H1 (cell line): ENCODE results near the gene TMBIM4. TPM values are rescaled to one million over a fixed set of nuclear protein-coding genes. Genes with fewer than 3 reads are reported as not detected.

Experiments used
- CTCF ChIA-PET: fragments of 300-600 bp; sonication (Branson Sonifier 250); formaldehyde crosslinking; loops from one replicate; lab custom pipeline; 2021; ENCODE audit not compliant: partially characterized antibody; lab: Charles Lee
- POLR2A ChIA-PET: fragments of 300-600 bp; sonication (Branson Sonifier 250); formaldehyde crosslinking; loops from one replicate; lab custom pipeline; 2021; ENCODE audit warnings: inconsistent platforms; ENCODE audit not compliant: partially characterized antibody; lab: Charles Lee
- DNase-seq, 2 experiments: peaks; one replicate each; pipeline versions ENCODE4 v3.0.0 to v3.0.0-alpha.2; 2010 to 2022; ENCODE audit warnings: low spot score in 2 of 2, low read depth in 1 of 2, mixed read lengths in 1 of 2
- FAIRE-seq: peaks from 2 replicates; lab custom pipeline; 2011; peaks lifted over from hg19 to GRCh38; lab: Jason Lieb, UNC
- H2AFZ ChIP-seq: 2 replicates; pipeline ENCODE4 v1.8.1; 2012; ENCODE audit warnings: low read length, inconsistent platforms
- H2AK5ac ChIP-seq: 2 replicates; pipeline ENCODE4 v1.6.1; 2013; ENCODE audit warnings: low read depth, low read length
- H2BK120ac ChIP-seq: replicated peaks from 2 replicates; pipeline ENCODE3; 2013; ENCODE audit warnings: low read depth, low read length, inconsistent platforms
- H2BK12ac ChIP-seq: 2 replicates; pipeline ENCODE4 v1.6.1; 2013; ENCODE audit warnings: low read depth, low read length
- H2BK15ac ChIP-seq: 2 replicates; pipeline ENCODE4 v1.6.1; 2013; ENCODE audit warnings: low read length
- H2BK20ac ChIP-seq: 2 replicates; pipeline ENCODE4 v1.6.1; 2013; ENCODE audit warnings: low read length
- H2BK5ac ChIP-seq: 2 replicates; pipeline ENCODE4 v1.6.1; 2013; ENCODE audit warnings: low read depth, low read length
- H3K14ac ChIP-seq: 2 replicates; pipeline ENCODE4 v1.6.1; 2013; ENCODE audit warnings: inconsistent platforms; ENCODE audit not compliant: insufficient read length
- H3K18ac ChIP-seq: 2 replicates; pipeline ENCODE4 v1.6.1; 2013; ENCODE audit warnings: low read length; ENCODE audit errors: extremely low read depth
- H3K23ac ChIP-seq: 2 replicates; pipeline ENCODE4 v1.6.1; 2013; ENCODE audit warnings: inconsistent platforms; ENCODE audit not compliant: insufficient read length
- H3K23me2 ChIP-seq: 2 replicates; pipeline ENCODE4 v1.6.1; 2013; ENCODE audit warnings: low read depth, low read length
- H3K27ac ChIP-seq: 2 replicates; pipeline ENCODE4 v1.6.1; 2011; ENCODE audit warnings: low read depth, low read length, inconsistent platforms
- H3K27me3 ChIP-seq, 4 experiments: replicated peaks in 1 of 4; 1 replicate in 1 of 4; 2 replicates in 3 of 4; pipeline versions ENCODE4 v1.6.1 to v1.8.1; 2011 to 2013; ENCODE audit warnings: low read length in 3 of 4, mild to moderate bottlenecking in 3 of 4, inconsistent platforms in 2 of 4, mixed read lengths in 2 of 4, moderate library complexity in 1 of 4; ENCODE audit not compliant: control insufficient read depth in 3 of 4, insufficient read depth in 3 of 4; ENCODE audit errors: extremely low read depth in 1 of 4
- H3K36me3 ChIP-seq, 4 experiments: 2 replicates each; pipeline versions ENCODE4 v1.6.1 to v1.8.1; 2011 to 2013; ENCODE audit warnings: mild to moderate bottlenecking in 4 of 4, low read length in 3 of 4, moderate library complexity in 2 of 4, control low read depth in 1 of 4, inconsistent platforms in 1 of 4; ENCODE audit not compliant: insufficient read depth in 4 of 4, control insufficient read depth in 2 of 4
- H3K4ac ChIP-seq: replicated peaks from 2 replicates; pipeline ENCODE3; 2013; ENCODE audit warnings: low read length, low read depth, mixed read lengths, inconsistent platforms; ENCODE audit not compliant: insufficient read length
- H3K4me1 ChIP-seq, 4 experiments: replicated peaks in 1 of 4; 1 replicate in 1 of 4; 2 replicates in 3 of 4; pipeline versions ENCODE4 v1.6.1 to v1.8.1; 2011 to 2013; ENCODE audit warnings: low read length in 3 of 4, inconsistent platforms in 2 of 4, mixed read lengths in 1 of 4; ENCODE audit not compliant: insufficient read depth in 4 of 4, control insufficient read depth in 3 of 4
- H3K4me2 ChIP-seq, 2 experiments: 2 replicates each; pipeline versions ENCODE4 v1.6.1 to v1.8.1; 2011 to 2013; ENCODE audit warnings: low read depth in 2 of 2, low read length in 2 of 2, control low read depth in 1 of 2, inconsistent platforms in 1 of 2, mild to moderate bottlenecking in 1 of 2; ENCODE audit not compliant: insufficient read depth in 1 of 2
- H3K4me3 ChIP-seq, 4 experiments: fragments of 200-600, 300-600 bp in 1 of 4; sonication (generic), shearing (Covaris generic), sonication (Bioruptor Twin) in 1 of 4; 2 replicates each; pipeline versions ENCODE4 v1.5.1 to v1.8.1; 2011 to 2016; ENCODE audit warnings: low read length in 4 of 4, low read depth in 3 of 4, control low read depth in 2 of 4, inconsistent platforms in 2 of 4, mild to moderate bottlenecking in 2 of 4, mixed read lengths in 1 of 4, moderate library complexity in 1 of 4; ENCODE audit not compliant: insufficient read depth in 2 of 4; ENCODE audit errors: extremely low read depth in 1 of 4
- H3K56ac ChIP-seq: replicated peaks from 2 replicates; pipeline ENCODE3; 2013; ENCODE audit warnings: low read depth, mild to moderate bottlenecking, mixed read lengths, low read length, inconsistent platforms; ENCODE audit not compliant: insufficient read length
- H3K79me1 ChIP-seq: 2 replicates; pipeline ENCODE4 v1.6.1; 2013; ENCODE audit warnings: low read depth, low read length, control low read depth
- H3K79me2 ChIP-seq, 2 experiments: 2 replicates each; pipeline versions ENCODE4 v1.6.1 to v1.8.1; 2012 to 2013; ENCODE audit warnings: low read length in 2 of 2, mild to moderate bottlenecking in 2 of 2, inconsistent platforms in 1 of 2; ENCODE audit not compliant: insufficient read depth in 2 of 2, control insufficient read depth in 1 of 2
- H3K9ac ChIP-seq, 4 experiments: replicated peaks in 1 of 4; 1 replicate in 1 of 4; 2 replicates in 3 of 4; pipeline versions ENCODE4 v1.6.1 to v1.8.1; 2011 to 2013; ENCODE audit warnings: low read depth in 3 of 4, low read length in 3 of 4, control low read depth in 2 of 4, mild to moderate bottlenecking in 2 of 4, moderate library complexity in 2 of 4, inconsistent platforms in 1 of 4; ENCODE audit errors: extremely low read depth in 1 of 4
- H3K9me3 ChIP-seq, 2 experiments: 2 replicates each; pipeline versions ENCODE4 v1.6.1 to v1.8.1; 2012 to 2013; ENCODE audit warnings: mild to moderate bottlenecking in 2 of 2, moderate library complexity in 2 of 2, control low read depth in 1 of 2, inconsistent platforms in 1 of 2, low read depth in 1 of 2, low read length in 1 of 2, mixed read lengths in 1 of 2; ENCODE audit not compliant: insufficient read depth in 2 of 2
- H4K20me1 ChIP-seq, 2 experiments: replicated peaks in 1 of 2; 2 replicates each; pipeline versions ENCODE3 to v1.8.1; 2011 to 2013; ENCODE audit warnings: inconsistent platforms in 2 of 2, low read length in 2 of 2, mild to moderate bottlenecking in 1 of 2; ENCODE audit not compliant: insufficient read depth in 2 of 2, control insufficient read depth in 1 of 2
- H4K5ac ChIP-seq: 2 replicates; pipeline ENCODE4 v1.6.1; 2013; ENCODE audit warnings: low read length, low read depth, mixed read lengths, inconsistent platforms; ENCODE audit not compliant: insufficient read length
- H4K8ac ChIP-seq: 2 replicates; pipeline ENCODE4 v1.8.0; 2013; ENCODE audit warnings: mild to moderate bottlenecking, moderate library complexity, low read length, inconsistent platforms; ENCODE audit not compliant: insufficient read depth; ENCODE audit errors: extremely low read depth
- H4K91ac ChIP-seq: replicated peaks from 2 replicates; pipeline ENCODE3; 2013; ENCODE audit warnings: low read length, mixed read lengths, inconsistent platforms; ENCODE audit not compliant: insufficient read length
- CTCF ChIP-seq, 3 experiments: IDR thresholded peaks; 1 replicate in 2 of 3; 2 replicates in 1 of 3; pipeline versions ENCODE4 v1.5.1 to v1.6.1; 2011; ENCODE audit warnings: low read length in 3 of 3, mild to moderate bottlenecking in 3 of 3, inconsistent platforms in 2 of 3, low read depth in 1 of 3, moderate library complexity in 1 of 3; ENCODE audit not compliant: insufficient read depth in 1 of 3; ENCODE audit errors: control extremely low read depth in 1 of 3
- KDM1A ChIP-seq: fragments of 200-600, 300-600 bp; sonication (generic); IDR thresholded peaks from 2 replicates; pipeline ENCODE4 v1.7.1; 2016; ENCODE audit warnings: mild to moderate bottlenecking, low read length, borderline replicate concordance
- POU5F1 ChIP-seq: IDR thresholded peaks from 2 replicates; pipeline ENCODE4 v1.6.1; 2011; ENCODE audit warnings: low read depth, mild to moderate bottlenecking, low read length, moderate library complexity
- RAD21 ChIP-seq, 2 experiments: IDR thresholded peaks in 1 of 2; conservative IDR thresholded peaks in 1 of 2; 2 replicates each; pipeline ENCODE4 v1.6.1; 2011; ENCODE audit warnings: low read depth in 2 of 2, low read length in 2 of 2, improper control_type of control experiment in 1 of 2, inconsistent platforms in 1 of 2, mild to moderate bottlenecking in 1 of 2, moderate library complexity in 1 of 2
- RFX5 ChIP-seq: IDR thresholded peaks from 2 replicates; pipeline ENCODE4 v1.6.1; 2011; ENCODE audit warnings: low read depth, low read length, improper control_type of control experiment, borderline replicate concordance
- RNF2 ChIP-seq: fragments of 200-900, 300-1000 bp; sonication (generic); IDR thresholded peaks from 2 replicates; pipeline ENCODE4 v1.7.1; 2016; ENCODE audit warnings: borderline replicate concordance, low read depth, mild to moderate bottlenecking, antibody characterized with exemption, low read length; ENCODE audit not compliant: poor library complexity, severe bottlenecking; ENCODE audit errors: missing control alignments
- SIRT6 ChIP-seq: IDR thresholded peaks from one replicate; pipeline ENCODE4 v1.7.1; 2012; ENCODE audit warnings: low read length, inconsistent platforms
- SP2 ChIP-seq: IDR thresholded peaks from 2 replicates; pipeline ENCODE4 v1.6.1; 2012; ENCODE audit warnings: mild to moderate bottlenecking, low read length, inconsistent platforms
- TAF1 ChIP-seq: IDR thresholded peaks from 2 replicates; pipeline ENCODE4 v1.6.1; 2011; ENCODE audit warnings: mild to moderate bottlenecking, low read depth, low read length
- TAF7 ChIP-seq: optimal IDR thresholded peaks from 2 replicates; pipeline ENCODE3; 2011; ENCODE audit warnings: low read depth, mild to moderate bottlenecking, inconsistent platforms, low read length, moderate library complexity, borderline replicate concordance
- WGBS, 2 experiments: shearing (Covaris generic) in 1 of 2; methylation state at CpG; one replicate each; pipeline versions ENCODE4 v1.1.6 to v1.1.7; 2013 to 2015; ENCODE audit warnings: low lambda C conversion rate in 2 of 2, mixed read lengths in 2 of 2, inconsistent platforms in 1 of 2, low coverage in 1 of 2, missing lambda C conversion rate in 1 of 2; ENCODE audit not compliant: insufficient replicate concordance in 2 of 2, insufficient coverage in 1 of 2, insufficient read length in 1 of 2; ENCODE audit errors: extremely low coverage in 1 of 2, missing lambda C conversion rate in 1 of 2; 5-methylcytosine and 5-hydroxymethylcytosine counted together
- polyA plus RNA-seq, 7 experiments: library from polyadenylated mRNA; depleted of rRNA in 3 of 7; stranded (reverse) in 5 of 7; unstranded in 2 of 7; fragments of >200 nt in 5 of 7; fragments of 200-250 nt in 2 of 7; gene quantifications; 1 replicate in 5 of 7; 2 replicates in 1 of 7; 4 replicates in 1 of 7; pipeline versions ENCODE4 v1.2.1 to v1.2.3, GENCODE V29; 2011 to 2013; ENCODE audit warnings: missing spikeins in 2 of 7, mixed read lengths in 2 of 7
- total RNA-seq: library from RNA; stranded (reverse); fragmentation: NEBNext Ultra II Directional; extraction: Animal tissue kit (Norgen Biotek cat#: 25700); gene quantifications from 2 replicates; pipeline ENCODE4 v1.2.1, GENCODE V29; 2021

The TMBIM4 gene
- total and polyA plus RNA-seq, 2 of the 8 experiments (the other 6 are each of a cell fraction or from before 2014, with no cell fraction given) = 12.8 to 46.6 TPM

GRCh38 chr12:66090157-66090556, 79.6 kb downstream of the TMBIM4 start:
- no peaks in the 10 kb centered on the region for H4K20me1 ChIP-seq
- no peak overlapping the region for H2BK15ac ChIP-seq
- no peaks in the 10 kb centered on the region for H3K27me3 ChIP-seq
- no peak overlapping the region for H3K4me2 ChIP-seq
- no peaks in the 10 kb centered on the region for H3K9me3 ChIP-seq
- no peak overlapping the region for H4K8ac ChIP-seq
- H3K79me1 ChIP-seq = no peaks in the 10 kb centered on the region
- H3K4me3 ChIP-seq = no peak overlapping the region
- ChIA-PET CTCF (interaction anchor here (0.7 to 1.2 kb wide), 4 partner anchors 18 to 789 kb away, joined by 3 to 4 read pairs (median 3); no protein-coding TSS in a partner anchor), POLR2A (interaction anchor here (1.6 kb wide), 1 partner anchor 28 kb away, joined by 3 read pairs; no protein-coding TSS in a partner anchor)
- no peak overlapping the region for H3K4ac ChIP-seq
- no peaks in the 10 kb centered on the region for H3K4me1 ChIP-seq
- H3K23me2 ChIP-seq = no peaks in the 10 kb centered on the region
- no peak overlapping the region for H2BK120ac ChIP-seq
- no peak overlapping the region for H2BK12ac ChIP-seq
- no peak for TF ChIP-seq SP2
- no peak for TF ChIP-seq RFX5
- no peak for TF ChIP-seq TAF1
- no peak for TF ChIP-seq SIRT6
- no peak for TF ChIP-seq TAF7
- TF ChIP-seq KDM1A = no peak
- no peak for TF ChIP-seq RAD21 (IDR thresholded peaks at IDR 0.05 in 1 of 2, conservative IDR thresholded peaks at IDR 0.05 in 1 of 2; ENCODE audit: low read depth in 2 of 2, low read length in 2 of 2)
- TF ChIP-seq POU5F1 = no peak
- TF ChIP-seq CTCF (IDR thresholded peaks at IDR 0.05; ENCODE audit: control extremely low read depth in 1 of 3, insufficient read depth in 1 of 3, low read depth in 1 of 3, low read length in 3 of 3) = no peak
- TF ChIP-seq RNF2 = no peak
- H3K14ac ChIP-seq = no peak overlapping the region
- H3K79me2 ChIP-seq = no peaks in the 10 kb centered on the region
- H3K9ac ChIP-seq = no peak overlapping the region
- no peak overlapping the region for H2AFZ ChIP-seq
- DNase-seq (no peak), FAIRE-seq (no peak)
- H3K27ac ChIP-seq = no peak overlapping the region
- H3K36me3 ChIP-seq = no peaks in the 10 kb centered on the region
- 88 to 100% methylated on average over 1 to 4 of the region's 4 CpGs for WGBS, 2 experiments
- no peak overlapping the region for H3K18ac ChIP-seq
- no peak overlapping the region for H3K56ac ChIP-seq
- no peak overlapping the region for H2AK5ac ChIP-seq
- no peak overlapping the region for H2BK20ac ChIP-seq
- H3K23ac ChIP-seq = no peak overlapping the region
- H4K5ac ChIP-seq = no peak overlapping the region
- H2BK5ac ChIP-seq = no peak overlapping the region
- H4K91ac ChIP-seq = no peak overlapping the region
